Uterus (tissue), 4 donors: ENCODE measurements around the gene TSPO2. TPM values are rescaled to one million over a fixed set of nuclear protein-coding genes. Genes with fewer than 3 reads are reported as not detected.

Source experiments
- DNase-seq, 2 donors: peaks; one replicate each; pipeline ENCODE4 v3.0.0-alpha.2; 2019 to 2020
- H3K27ac ChIP-seq, 2 donors: fragments of 200-600 bp; sonication (generic); 1 replicate in 1 of 2; 2 replicates in 1 of 2; pipeline ENCODE4 v1.5.1; 2016 to 2018
- H3K27me3 ChIP-seq, 2 donors: fragments of 200-600 bp; sonication (generic); one replicate each; pipeline ENCODE4 v1.5.1; 2018 to 2019; ENCODE audit warnings: control low read depth in 1 of 2
- H3K36me3 ChIP-seq, 2 donors: fragments of 200-600 bp; sonication (generic); one replicate each; pipeline ENCODE4 v1.5.1; 2019; ENCODE audit warnings: control low read depth in 1 of 2
- H3K4me1 ChIP-seq, 2 donors: fragments of 200-600 bp; sonication (generic); one replicate each; pipeline ENCODE4 v1.5.1; 2018 to 2019; ENCODE audit warnings: control low read depth in 1 of 2
- H3K4me3 ChIP-seq, 2 donors: fragments of 200-600 bp; sonication (generic); 1 replicate in 1 of 2; 2 replicates in 1 of 2; pipeline ENCODE4 v1.5.1; 2018 to 2019; ENCODE audit warnings: mild to moderate bottlenecking in 1 of 2
- H3K9me3 ChIP-seq, 2 donors: fragments of 200-600 bp; sonication (generic); one replicate each; pipeline ENCODE4 v1.5.1; 2019; ENCODE audit warnings: control low read depth in 1 of 2
- CTCF ChIP-seq, 4 experiments: fragments of 200-600 bp in 2 of 4; fragments of 450-650 bp in 2 of 4; sonication (generic) in 2 of 4; IDR thresholded peaks; one replicate each; pipeline ENCODE4 v1.5.1; 2016 to 2019; ENCODE audit warnings: antibody characterized with exemption in 4 of 4, mild to moderate bottlenecking in 2 of 4, moderate library complexity in 1 of 4
- POLR2A ChIP-seq, 2 donors: fragments of 450-650 bp; IDR thresholded peaks; one replicate each; pipeline ENCODE4 v1.6.1; 2016; ENCODE audit warnings: antibody characterized with exemption in 2 of 2, mild to moderate bottlenecking in 1 of 2, moderate library complexity in 1 of 2
- intact Hi-C: fragments of 100-400 bp; cut with DNase I; formaldehyde crosslinking; loops from one replicate; pipeline ENCODE4 v1.15.1; 2023; ENCODE audit warnings: low total_unique reads
- total RNA-seq, 4 donors: library from RNA; depleted of rRNA in 3 of 4; stranded (reverse); fragments of >200 nt in 3 of 4; gene quantifications; one replicate each; pipeline versions ENCODE4 v1.1.0 to v1.2.4, GENCODE V29; 2014 to 2023
- donor health status: DM: yes; HTN: yes; CAD: no.

The TSPO2 gene
- total RNA-seq, 4 donors from 2014 or later, result not detected

DNA sequence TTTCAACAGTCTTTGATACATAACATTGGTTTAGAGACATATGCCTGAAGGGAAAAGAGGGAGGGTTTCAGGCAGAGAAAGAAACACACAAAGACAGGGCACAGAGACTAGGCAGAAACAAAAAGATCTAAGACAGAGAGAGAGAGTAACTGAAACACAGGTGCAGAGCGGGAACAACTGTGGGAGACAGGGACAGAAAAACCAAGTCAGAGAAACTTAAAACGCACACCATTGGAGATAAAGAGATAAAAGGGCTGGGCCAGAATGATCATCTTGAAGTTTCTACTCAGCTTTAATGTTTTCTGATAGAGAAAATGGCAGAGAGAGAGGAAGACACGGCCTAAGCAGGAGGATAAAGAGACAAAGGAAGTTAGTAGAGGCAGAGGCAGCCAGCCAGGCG, 15.0 kb upstream of the TSPO2 start:
- H3K27ac ChIP-seq, result peak overlapping the region; percentile 8 to 81
- TF ChIP-seq POLR2A (IDR thresholded peaks at IDR 0.05) (no peak), CTCF (IDR thresholded peaks at IDR 0.05) (no peak)
- H3K4me1 ChIP-seq, result no peaks in the 10 kb centered on the region
- intact Hi-C loops, result no loop called here
- DNase-seq, result no peak
- H3K4me3 ChIP-seq, result peak overlapping the region in 1 of 2 donors; percentile 42
- H3K27me3 ChIP-seq, result no peaks in the 10 kb centered on the region
- H3K9me3 ChIP-seq, result no peaks in the 10 kb centered on the region
- no peaks in the 10 kb centered on the region for H3K36me3 ChIP-seq

- Histone ChIP-seq H3K9me3 (no peaks in the 10 kb centered on the region), H3K27me3 (no peaks in the 10 kb centered on the region), H3K4me1 (no peaks in the 10 kb centered on the region), H3K27ac (peak overlapping the region; percentile 41 to 81), H3K36me3 (no peaks in the 10 kb centered on the region), H3K4me3 (peak overlapping the region; percentile 33 to 42)
- intact Hi-C loops, result no loop called here
- DNase-seq, result peak; percentile 70 to 89
- peak in 1 of 2 donors; percentile 24 for TF ChIP-seq POLR2A (IDR thresholded peaks at IDR 0.05)
- TF ChIP-seq CTCF (IDR thresholded peaks at IDR 0.05), result peak; percentile 99
These were observed 14.3 kb upstream of the TSPO2 start for GRCh38 chr6:41027799-41028560.

DNA sequence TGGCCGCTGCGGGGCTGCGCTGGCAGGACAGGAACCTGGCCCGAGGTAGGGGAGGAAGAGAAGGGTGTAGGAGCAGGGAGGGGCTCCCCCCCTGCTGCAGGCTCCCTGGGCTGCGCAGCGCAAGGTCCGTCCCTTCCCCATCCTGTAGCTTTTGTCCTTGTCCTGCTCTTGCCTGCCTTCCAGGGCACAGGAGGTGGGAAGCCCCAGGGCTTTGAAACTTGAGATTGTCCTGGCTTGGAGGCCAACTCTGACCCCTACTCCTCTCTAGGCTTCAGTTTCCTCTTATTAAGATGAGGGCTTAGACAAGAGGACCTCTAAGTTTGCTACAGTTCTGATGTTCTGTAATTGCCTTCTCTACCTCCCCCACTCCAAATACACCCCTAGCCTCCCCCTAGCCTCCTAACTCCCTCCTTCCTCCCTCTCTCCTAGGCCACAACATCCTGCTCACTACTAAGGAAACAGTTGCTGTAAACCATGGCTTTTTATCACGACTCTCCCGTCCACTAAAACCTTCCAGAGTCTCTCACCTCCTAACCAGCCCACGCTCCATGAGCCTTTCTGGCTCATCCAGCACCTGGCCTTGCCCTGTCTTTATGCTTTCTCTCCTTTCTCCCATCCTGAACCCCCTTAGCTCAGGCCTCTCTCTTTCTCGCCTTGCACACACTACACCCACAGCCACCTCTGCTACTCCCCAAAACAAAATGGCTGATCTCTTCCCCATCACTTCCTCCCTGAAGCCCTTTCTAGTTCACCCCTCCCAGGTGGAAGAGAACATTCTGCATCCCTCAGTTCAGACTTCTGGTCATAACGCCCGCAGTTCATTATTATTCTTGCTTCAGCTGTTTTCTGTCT, 13.5 kb upstream of the TSPO2 start:
- Histone ChIP-seq H3K27ac (peak overlapping the region; percentile 41 to 81), H3K4me3 (peak overlapping the region; percentile 33 to 42), H3K9me3 (no peaks in the 10 kb centered on the region), H3K27me3 (no peaks in the 10 kb centered on the region), H3K36me3 (no peaks in the 10 kb centered on the region), H3K4me1 (no peaks in the 10 kb centered on the region)
- no peak for TF ChIP-seq CTCF (IDR thresholded peaks at IDR 0.05)
- no peak for TF ChIP-seq POLR2A (IDR thresholded peaks at IDR 0.05)
- no peak for DNase-seq
- intact Hi-C loops, result no loop called here

DNA sequence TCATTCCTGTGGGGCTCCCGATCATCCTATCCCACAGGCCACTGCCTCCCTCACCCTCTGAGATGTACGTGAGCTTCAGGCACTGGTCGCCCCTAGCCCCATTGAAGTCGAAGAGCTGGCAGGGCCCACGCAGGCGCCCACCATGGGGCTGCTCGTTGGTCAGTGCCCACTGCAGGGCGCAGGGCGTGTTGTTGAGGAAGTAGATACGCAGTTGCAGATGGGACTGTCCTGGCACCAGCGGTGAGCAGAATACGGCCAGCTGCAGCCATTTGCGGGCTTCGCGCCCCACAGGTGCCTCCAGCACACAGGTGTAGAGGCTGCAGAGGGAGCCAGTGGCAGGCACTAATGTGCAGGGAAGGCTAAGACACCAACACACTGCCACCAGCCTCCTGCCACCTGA, 9.4 kb upstream of the TSPO2 start:
- intact Hi-C loops, result loop anchor here (10.0 kb wide), 1 partner anchor 138 kb away; no protein-coding TSS in a partner anchor
- no peak for DNase-seq
- no peaks in the 10 kb centered on the region for H3K27me3 ChIP-seq

DNA sequence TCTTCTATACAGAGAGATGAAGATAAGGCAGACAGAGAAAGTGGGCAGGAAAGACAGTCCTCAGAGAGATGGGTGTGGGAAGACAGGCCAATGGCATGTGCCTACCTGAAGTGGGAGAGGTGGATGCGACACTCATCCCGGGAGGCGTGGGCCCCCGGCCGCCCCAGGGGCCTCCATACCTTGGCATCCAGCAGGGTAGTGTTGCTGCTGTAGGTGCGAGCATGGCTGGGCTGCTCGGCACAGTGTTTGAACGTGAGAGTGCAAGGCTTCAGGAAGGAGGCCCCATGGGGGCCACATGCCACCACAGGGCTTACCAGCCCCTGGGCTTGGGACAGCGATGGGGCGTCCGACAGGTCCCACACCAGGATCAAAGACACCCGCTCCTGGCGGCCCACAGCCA, 8.5 kb upstream of the TSPO2 start:
- Histone ChIP-seq H3K27ac (no peak overlapping the region), H3K4me1 (no peaks in the 10 kb centered on the region), H3K9me3 (no peaks in the 10 kb centered on the region), H3K36me3 (no peaks in the 10 kb centered on the region), H3K27me3 (no peaks in the 10 kb centered on the region), H3K4me3 (no peak overlapping the region)
- DNase-seq, result no peak
- intact Hi-C loops, result loop anchor here (10.0 kb wide), 1 partner anchor 139 kb away; no protein-coding TSS in a partner anchor
- TF ChIP-seq POLR2A (IDR thresholded peaks at IDR 0.05) (no peak), CTCF (IDR thresholded peaks at IDR 0.05) (no peak)

More for the DNA sequence above, 9.4 kb upstream of the TSPO2 start:
- TF ChIP-seq POLR2A (IDR thresholded peaks at IDR 0.05), result no peak
- Histone ChIP-seq H3K9me3 (no peaks in the 10 kb centered on the region), H3K36me3 (no peaks in the 10 kb centered on the region), H3K4me3 (no peak overlapping the region), H3K27ac (no peak overlapping the region), H3K4me1 (no peaks in the 10 kb centered on the region)
